ENCODE data around the gene HRH4.

GRCh38 chr18:24462838-24463775, 2.7 kb downstream of the HRH4 start:
- TF ChIP-seq CTCF (IDR thresholded peaks at IDR 0.05; ENCODE audit: low read depth, low read length) = no peak
- TF ChIP-seq MAX (IDR thresholded peaks at IDR 0.05; ENCODE audit: low read depth, low read length) = no peak
- no peak for TF ChIP-seq POLR2A (IDR thresholded peaks at IDR 0.05; ENCODE audit: extremely low read depth, insufficient read length)
- TF ChIP-seq MYC (IDR thresholded peaks at IDR 0.05; ENCODE audit: low read depth, low read length) = no peak
